PC-3 (cell line): ENCODE data around the gene ZNF782. TPM values are rescaled to one million over a fixed set of nuclear protein-coding genes. Genes with fewer than 3 reads are reported as not detected.

Experiments
- ATAC-seq: fragments of 200-7000 bp; cut with Tn5 transposase; 2 replicates; pipeline ENCODE4 v1.9.1; 2020; ENCODE audit warnings: mild to moderate bottlenecking, moderate library complexity
- BruUV-seq: library from RNA; stranded (reverse); fragments of 400-500 nt; replicated peaks from 2 replicates; lab custom pipeline; 2021; lab: Mats Ljungman, UMichigan
- CTCF ChIA-PET: fragments of 300-600 bp; sonication (Branson Sonifier 250); formaldehyde crosslinking; loops from one replicate; lab custom pipeline; 2022; ENCODE audit warnings: antibody characterized with exemption; lab: Charles Lee
- POLR2A ChIA-PET: fragments of 300-600 bp; sonication (Branson Sonifier 250); formaldehyde crosslinking; loops from one replicate; lab custom pipeline; 2022; ENCODE audit warnings: antibody characterized with exemption; ENCODE audit not compliant: unreplicated experiment; lab: Charles Lee
- DNase-seq: peaks from one replicate; pipeline ENCODE4 v3.0.0-alpha.2; 2015
- H2AFZ ChIP-seq: fragments of 300-600 bp; sonication (generic); 2 replicates; pipeline ENCODE4 v1.6.0; 2016; ENCODE audit warnings: antibody characterized with exemption, low read length
- H3F3A ChIP-seq: fragments of 300-600 bp; sonication (generic); one replicate; pipeline ENCODE4 v1.6.0; 2017; ENCODE audit warnings: antibody characterized with exemption, low read length, control low read depth, mild to moderate bottlenecking; ENCODE audit not compliant: unreplicated experiment
- H3K27ac ChIP-seq: fragments of 300-600 bp; sonication (generic); 2 replicates; pipeline ENCODE4 v1.5.1; 2016; ENCODE audit warnings: mild to moderate bottlenecking, low read length
- H3K27me3 ChIP-seq: fragments of 300-600 bp; sonication (generic); 2 replicates; pipeline ENCODE4 v1.6.1; 2016; ENCODE audit warnings: low read length, mixed read lengths
- H3K36me3 ChIP-seq: fragments of 300-600 bp; sonication (generic); 2 replicates; pipeline ENCODE4 v1.6.1; 2016; ENCODE audit warnings: low read depth, mixed run types, low read length, mixed read lengths
- H3K4me1 ChIP-seq: fragments of 300-600 bp; sonication (generic); 2 replicates; pipeline ENCODE4 v1.5.1; 2016; ENCODE audit warnings: low read length; ENCODE audit not compliant: insufficient read depth
- H3K4me2 ChIP-seq: fragments of 300-600 bp; sonication (generic); 2 replicates; pipeline ENCODE4 v1.6.0; 2016; ENCODE audit warnings: low read length
- H3K4me3 ChIP-seq: fragments of 300-600 bp; sonication (generic); 2 replicates; pipeline ENCODE4 v1.5.1; 2016; ENCODE audit warnings: mild to moderate bottlenecking, low read length, mixed read lengths
- H3K79me2 ChIP-seq: fragments of 300-600 bp; sonication (generic); 2 replicates; pipeline ENCODE4 v1.6.1; 2017; ENCODE audit warnings: low read length, mixed read lengths
- H3K9ac ChIP-seq: fragments of 300-600 bp; sonication (generic); 2 replicates; pipeline ENCODE4 v1.6.0; 2016; ENCODE audit warnings: mild to moderate bottlenecking, low read length
- H3K9me2 ChIP-seq: fragments of 300-600 bp; sonication (generic); replicated peaks from 2 replicates; pipeline ENCODE4 v1.6.1; 2016; ENCODE audit warnings: mixed run types, low read length, mixed read lengths
- H3K9me3 ChIP-seq: fragments of 300-600 bp; sonication (generic); 2 replicates; pipeline ENCODE4 v1.6.1; 2016; ENCODE audit warnings: low read length, mixed read lengths
- H4K20me1 ChIP-seq: fragments of 300-600 bp; sonication (generic); 2 replicates; pipeline ENCODE4 v1.6.1; 2016; ENCODE audit warnings: low read length, mixed read lengths
- CTCF ChIP-seq: fragments of 300-600 bp; sonication (generic); conservative IDR thresholded peaks from 2 replicates; pipeline ENCODE4 v1.5.1; 2017; ENCODE audit warnings: antibody characterized with exemption, low read depth, mild to moderate bottlenecking, low read length
- EZH2 ChIP-seq: fragments of 300-600 bp; sonication (generic); IDR thresholded peaks from one replicate; pipeline ENCODE4 v1.6.1; 2017; ENCODE audit warnings: antibody characterized with exemption, mild to moderate bottlenecking, low read length; ENCODE audit not compliant: unreplicated experiment
- EZH2phosphoT487 ChIP-seq: fragments of 300-600 bp; sonication (generic); IDR thresholded peaks from 2 replicates; pipeline ENCODE4 v1.6.1; 2018; ENCODE audit warnings: mild to moderate bottlenecking, antibody characterized with exemption, low read length, borderline replicate concordance
- intact Hi-C: fragments of 100-400 bp; cut with micrococcal nuclease; formaldehyde crosslinking; loops from 2 replicates; pipeline ENCODE4 v1.9.0; 2023
- total RNA-seq: library from RNA; depleted of rRNA; stranded (reverse); fragments of >200 nt; gene quantifications from 2 replicates; pipeline ENCODE4 v1.2.3, GENCODE V29; 2014; rRNA removed

Gene ZNF782
- total RNA-seq, 1 experiment from 2014 or later = 5.0 TPM

GRCh38 chr9:96771124-96771523 is 83.2 kb downstream of the ZNF782 start:
- Histone ChIP-seq H3K9me3 (peaks cover 27% of the 10 kb centered on the region), H4K20me1 (no peaks in the 10 kb centered on the region), H3K4me3 (no peak overlapping the region), H3K79me2 (no peaks in the 10 kb centered on the region), H3K9ac (no peak overlapping the region), H3K9me2 (no peaks in the 10 kb centered on the region), H3K4me1 (no peaks in the 10 kb centered on the region), H3K27me3 (no peaks in the 10 kb centered on the region), H3K27ac (no peak overlapping the region), H3F3A (no peaks in the 10 kb centered on the region), H3K4me2 (no peak overlapping the region), H3K36me3 (peaks cover 92% of the 10 kb centered on the region), H2AFZ (no peak overlapping the region)
- intact Hi-C loops = no loop called here
- TF ChIP-seq CTCF = no peak
- ChIA-PET POLR2A (no interaction called here), CTCF (no interaction called here)
- ATAC-seq = no peak
- BruUV-seq = no TSS peak
- DNase-seq = no peak

GRCh38 chr9:96769989-96770388 is 84.3 kb downstream of the ZNF782 start:
- H3K27me3 ChIP-seq = no peaks in the 10 kb centered on the region

More at GRCh38 chr9:96769989-96770388, 84.3 kb downstream of the ZNF782 start:
- no peaks in the 10 kb centered on the region for H3K4me1 ChIP-seq
- POLR2A ChIA-PET = no interaction called here
- no peak overlapping the region for H3K4me3 ChIP-seq
- H4K20me1 ChIP-seq = no peaks in the 10 kb centered on the region
- no peak overlapping the region for H3K9ac ChIP-seq
- H3K27ac ChIP-seq = no peak overlapping the region
- intact Hi-C loops = no loop called here
- H3K79me2 ChIP-seq = no peaks in the 10 kb centered on the region
- CTCF ChIA-PET = no interaction called here
- peaks cover 29% of the 10 kb centered on the region for H3K9me3 ChIP-seq
- H3K9me2 ChIP-seq = no peaks in the 10 kb centered on the region
- peaks cover 90% of the 10 kb centered on the region for H3K36me3 ChIP-seq
- DNase-seq (no peak), ATAC-seq (no peak)
- no peaks in the 10 kb centered on the region for H3F3A ChIP-seq
- H2AFZ ChIP-seq = no peak overlapping the region
- no peak overlapping the region for H3K4me2 ChIP-seq
- TF ChIP-seq EZH2phosphoT487 = no peak
- TF ChIP-seq EZH2 = no peak
- no peak for TF ChIP-seq CTCF
- no TSS peak for BruUV-seq

Other genes with a start within 250 kb of the ZNF782 start
- 10.5 and 11.4 TPM in 2 replicates for gene CDC14B, start 234.7 kb downstream of the ZNF782 start, total RNA-seq
- gene PRXL2C, start 199.2 kb downstream of the ZNF782 start, total RNA-seq = 9.7 and 15.2 TPM in 2 replicates
- 2.6 and 4.0 TPM in 2 replicates for gene ZNF510, start 76.4 kb downstream of the ZNF782 start, total RNA-seq
- gene NUTM2G, start 74.3 kb upstream of the ZNF782 start, total RNA-seq = not detected in 2 replicates
- 11.4 and 12.2 TPM in 2 replicates for gene CTSV, start 184.6 kb upstream of the ZNF782 start, total RNA-seq